ENCODE data around the gene TMEM237.

The TMEM237 gene

DNA sequence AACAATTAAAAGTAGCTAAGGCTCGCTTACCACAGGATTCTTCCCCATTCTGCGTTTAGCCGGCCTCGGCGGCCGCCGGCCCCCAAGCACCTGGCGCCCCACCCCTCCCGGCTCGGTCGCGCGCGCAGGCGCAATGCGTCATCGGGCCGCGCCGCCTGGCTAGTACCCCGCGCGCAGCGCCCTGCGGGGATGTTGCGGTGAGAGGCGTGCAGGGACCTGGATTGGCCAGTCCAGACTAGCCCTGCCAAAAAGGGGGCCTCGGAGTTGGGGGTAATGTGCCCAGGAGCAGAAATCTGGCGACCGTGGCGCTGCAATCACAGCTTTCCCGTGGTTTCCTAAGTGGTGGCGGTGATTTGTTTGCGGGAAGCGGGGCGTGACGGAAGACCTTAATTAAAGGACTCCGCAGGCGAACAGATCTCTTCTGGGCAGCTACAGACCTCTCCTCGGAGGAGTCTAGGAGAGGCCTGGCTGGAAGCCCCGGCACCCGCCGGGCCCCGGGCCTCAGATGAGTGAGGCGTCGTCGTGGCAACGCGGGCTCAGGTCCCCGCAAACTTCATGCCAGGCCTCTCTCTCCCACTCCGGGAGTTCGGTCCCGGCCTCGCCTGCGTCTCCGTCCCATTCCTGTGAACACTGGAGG is 606 bp downstream of the TMEM237 start:
- DNase-seq (ENCODE audit: low read depth in 2 of 3, low spot score in 2 of 3) = peak; percentile 73 to 80 (median 74)

DNA sequence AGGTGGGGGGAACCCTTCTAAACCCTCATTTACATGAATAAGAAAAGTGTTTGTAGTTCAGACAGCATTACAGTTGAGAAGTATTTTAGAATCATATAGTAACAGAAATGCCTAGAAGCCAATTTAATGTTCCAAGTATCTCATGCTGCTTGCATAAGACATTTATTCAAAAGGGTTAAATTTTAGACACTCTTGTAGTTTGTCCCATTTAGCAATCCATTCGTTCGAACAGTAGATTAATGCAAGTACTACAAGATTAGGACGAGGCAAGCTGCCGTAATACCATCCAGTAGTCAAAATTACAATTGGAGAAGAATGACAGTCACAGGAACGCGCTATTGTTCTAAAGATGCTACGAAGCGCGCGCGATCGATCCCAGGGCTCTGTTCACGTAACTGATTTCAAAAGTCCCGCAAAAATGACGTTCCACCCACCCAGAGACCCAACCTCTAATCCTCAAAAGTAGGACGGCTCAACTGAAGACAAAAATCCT is 1.2 kb downstream of the TMEM237 start:
- no peak for DNase-seq (ENCODE audit: low read depth in 2 of 3, low spot score in 2 of 3)

GRCh38 chr2:201639205-201639604 is 4.1 kb downstream of the TMEM237 start:
- DNase-seq (ENCODE audit: low read depth in 2 of 3, low spot score in 2 of 3) = no peak

- DNase-seq (ENCODE audit: low read depth in 2 of 3, low spot score in 2 of 3) = no peak
Observed at GRCh38 chr2:201638326-201638725, 5.0 kb downstream of the TMEM237 start.

- no peak for DNase-seq (ENCODE audit: low read depth in 2 of 3, low spot score in 2 of 3)
Observed at GRCh38 chr2:201633661-201634249, 9.5 kb downstream of the TMEM237 start.

- DNase-seq (ENCODE audit: low read depth in 2 of 3, low spot score in 2 of 3) = no peak
Observed at GRCh38 chr2:201631041-201631440, 12.3 kb downstream of the TMEM237 start.

GRCh38 chr2:201630577-201630976 is 12.7 kb downstream of the TMEM237 start:
- no peak for DNase-seq (ENCODE audit: low read depth in 2 of 3, low spot score in 2 of 3)

DNA sequence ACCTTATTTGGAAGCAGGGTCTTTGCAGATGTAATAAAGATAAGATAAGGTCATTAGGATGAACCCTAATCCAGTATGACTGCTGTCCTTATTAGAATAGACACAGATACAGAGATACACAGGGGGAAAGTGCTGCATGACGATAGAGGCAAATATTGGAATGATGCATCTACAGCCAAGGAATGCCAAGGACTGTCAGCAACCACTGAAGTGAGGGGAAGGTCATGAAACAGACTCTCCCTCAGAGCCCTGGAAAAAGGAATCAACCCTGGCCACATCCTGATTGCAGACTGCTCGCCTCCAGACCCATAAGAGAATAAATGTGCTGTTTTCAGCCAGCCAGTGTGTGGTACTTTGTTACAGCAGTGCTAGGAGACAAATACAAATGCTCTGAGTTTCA is 14.8 kb downstream of the TMEM237 start:
- DNase-seq (ENCODE audit: low read depth in 2 of 3, low spot score in 2 of 3) = no peak

- DNase-seq (ENCODE audit: low read depth in 2 of 3, low spot score in 2 of 3) = no peak
Observed at GRCh38 chr2:201622306-201622970, 20.9 kb downstream of the TMEM237 start.

DNA sequence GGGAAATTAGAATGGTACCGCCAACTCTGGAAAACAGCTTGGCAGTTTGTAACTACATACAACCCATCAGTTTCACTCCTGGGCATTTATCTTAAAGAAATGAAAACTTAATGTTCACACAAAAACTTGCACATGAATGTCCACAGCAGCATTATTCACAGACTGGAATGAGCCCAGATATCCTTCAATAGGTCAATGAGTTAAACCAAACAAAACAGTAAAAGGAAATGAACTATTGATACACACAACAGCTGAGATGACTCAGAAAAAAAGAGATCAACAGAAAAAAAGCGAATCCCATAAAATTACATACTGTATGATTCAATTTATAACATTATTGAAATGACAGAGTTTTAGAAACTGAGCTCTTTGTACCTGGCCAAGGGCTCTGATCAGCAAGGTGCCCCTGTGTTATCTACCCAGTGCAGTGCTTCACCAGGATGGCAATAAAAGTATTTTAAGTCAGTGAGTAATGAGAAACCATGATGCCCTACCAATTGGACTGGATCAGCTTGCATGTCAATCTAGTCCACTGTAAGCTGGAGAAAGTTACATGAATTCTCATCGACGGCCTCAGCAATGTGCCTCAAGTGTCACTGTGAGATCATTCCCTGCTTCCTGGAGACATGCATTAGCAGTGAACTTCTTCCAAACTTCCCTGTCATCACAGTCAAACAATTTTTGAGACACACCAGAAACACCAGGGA is 21.9 kb downstream of the TMEM237 start:
- DNase-seq (ENCODE audit: low read depth in 2 of 3, low spot score in 2 of 3) = no peak

DNA sequence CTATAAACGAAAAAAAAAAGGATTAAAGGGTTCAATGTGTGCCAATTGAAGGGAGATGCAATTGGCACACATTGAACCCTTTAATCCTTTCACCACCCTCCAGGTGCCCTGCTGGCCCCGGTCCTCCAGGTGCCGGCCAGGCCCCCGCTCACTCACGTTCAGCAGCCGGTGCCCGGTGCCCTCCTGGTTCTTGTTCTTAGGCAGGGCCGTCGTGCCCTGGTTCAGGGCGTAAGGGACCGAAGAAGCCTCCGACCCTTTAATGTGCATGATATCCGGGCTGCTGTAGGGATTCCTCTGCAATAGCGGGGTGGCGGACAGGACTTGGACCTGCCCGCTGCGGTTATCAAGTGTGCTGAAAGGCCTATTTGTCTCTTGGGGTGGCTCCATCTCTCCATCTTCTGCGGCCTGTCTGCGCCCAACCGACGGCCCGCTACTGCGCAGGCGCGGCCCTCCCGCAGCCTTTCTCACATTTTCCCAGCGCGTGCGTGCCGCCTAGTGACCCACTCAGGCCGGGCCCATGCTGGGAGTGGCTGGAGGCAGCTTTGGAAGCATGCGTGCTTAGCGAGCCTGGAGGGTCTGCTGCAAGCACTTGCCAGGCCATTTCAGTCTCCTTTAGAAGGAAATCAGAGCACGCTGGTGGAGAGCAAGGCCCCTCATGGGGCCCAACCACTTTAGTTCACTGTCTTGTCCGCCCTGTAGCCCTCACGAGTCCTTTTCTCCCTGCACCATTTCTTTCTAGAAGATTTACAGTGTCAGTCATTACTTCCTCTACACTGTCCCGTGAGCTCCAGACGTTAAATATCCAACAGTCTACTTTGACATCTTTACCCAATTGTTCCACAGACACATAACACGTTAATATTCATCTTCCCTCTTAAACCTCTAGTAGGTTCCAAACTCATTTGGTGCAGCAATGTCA is 24.3 kb downstream of the TMEM237 start:
- DNase-seq (ENCODE audit: low read depth in 2 of 3, low spot score in 2 of 3) = no peak

- no peak for DNase-seq (ENCODE audit: low read depth in 2 of 3, low spot score in 2 of 3)
Observed at GRCh38 chr2:201608021-201608420, 35.3 kb downstream of the TMEM237 start.

DNA sequence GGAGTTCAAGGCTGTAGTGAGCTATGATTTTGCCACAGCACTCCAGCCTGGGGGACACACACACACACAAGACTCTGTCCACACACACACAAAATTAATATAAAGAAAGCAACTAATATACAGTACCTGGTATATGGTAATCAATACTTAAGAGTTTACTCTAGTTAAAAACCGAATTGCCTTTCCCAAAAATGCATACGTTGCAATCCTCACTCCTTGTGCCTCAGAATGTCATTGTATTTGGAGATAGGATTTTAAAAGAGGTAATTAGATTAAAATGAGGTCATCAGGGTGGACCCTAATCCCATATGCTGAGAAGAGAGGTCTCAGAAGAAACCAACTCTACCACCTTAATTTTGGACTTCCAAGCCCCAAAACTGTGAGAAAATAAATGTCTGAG is 35.7 kb downstream of the TMEM237 start:
- DNase-seq (ENCODE audit: low read depth in 2 of 3, low spot score in 2 of 3) = no peak

DNA sequence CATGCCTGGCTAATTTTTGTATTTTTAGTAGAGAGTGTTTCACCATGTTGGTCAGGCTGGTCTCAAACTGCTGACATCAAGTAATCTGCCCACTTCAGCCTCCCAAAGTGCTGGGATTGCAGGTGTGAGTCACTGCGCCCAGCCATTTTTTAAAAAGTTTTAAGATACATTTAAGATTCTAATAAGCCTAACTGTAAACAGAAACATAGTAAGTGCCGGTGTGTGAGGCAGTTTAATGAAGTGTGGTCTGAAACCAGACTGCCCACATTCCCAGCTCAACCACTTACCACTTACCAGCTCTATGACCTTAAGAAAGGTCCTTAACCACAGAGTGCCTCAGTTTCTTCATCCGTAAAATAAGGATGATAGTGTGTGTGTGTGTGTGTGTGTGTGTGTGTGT is 42.4 kb downstream of the TMEM237 start:
- DNase-seq (ENCODE audit: low read depth in 2 of 3, low spot score in 2 of 3) = no peak

DNA sequence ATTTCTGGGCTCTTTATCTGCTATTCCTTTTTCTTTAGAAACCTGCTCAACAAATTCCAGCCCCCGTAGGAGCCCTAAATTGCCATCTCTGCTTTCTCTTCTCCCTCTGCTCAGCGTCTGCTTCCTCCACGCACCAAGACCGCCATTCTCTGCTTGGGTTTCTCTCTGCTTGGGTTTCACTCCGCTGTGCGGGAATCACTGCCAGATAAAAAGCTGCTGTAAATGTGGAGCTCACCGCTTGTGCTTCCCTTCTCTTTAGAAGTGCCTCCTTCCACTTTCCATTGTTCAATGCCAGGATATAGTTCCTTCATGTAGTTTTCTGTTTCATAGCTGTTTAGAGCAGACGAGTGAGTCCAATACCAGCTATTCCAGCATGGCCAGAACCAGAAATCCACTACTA is 45.9 kb downstream of the TMEM237 start:
- DNase-seq (ENCODE audit: low read depth in 2 of 3, low spot score in 2 of 3) = no peak

DNA sequence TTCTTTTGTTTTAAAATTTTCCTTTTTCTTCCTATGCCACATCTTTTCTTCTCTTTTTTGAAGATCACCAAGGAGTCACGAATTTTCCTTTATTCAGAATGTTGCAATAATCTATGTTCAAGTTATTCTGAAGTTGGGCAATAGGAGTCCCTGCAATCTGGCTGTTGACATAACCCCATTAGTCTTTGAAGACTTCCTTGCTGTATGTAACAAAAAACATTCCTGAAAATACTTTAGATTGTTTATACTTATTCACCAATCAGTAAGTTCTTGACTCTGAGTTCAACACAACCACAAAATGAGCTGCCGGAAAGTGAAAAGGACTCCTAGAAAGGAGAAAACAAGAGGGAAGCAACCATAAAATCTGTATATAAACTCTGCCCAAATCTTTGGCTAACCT is 62.8 kb downstream of the TMEM237 start:
- DNase-seq (ENCODE audit: low read depth in 2 of 3, low spot score in 2 of 3) = no peak

- no peak for DNase-seq (ENCODE audit: low read depth in 2 of 3, low spot score in 2 of 3)
Observed at GRCh38 chr2:201579536-201579935, 63.8 kb downstream of the TMEM237 start.

DNA sequence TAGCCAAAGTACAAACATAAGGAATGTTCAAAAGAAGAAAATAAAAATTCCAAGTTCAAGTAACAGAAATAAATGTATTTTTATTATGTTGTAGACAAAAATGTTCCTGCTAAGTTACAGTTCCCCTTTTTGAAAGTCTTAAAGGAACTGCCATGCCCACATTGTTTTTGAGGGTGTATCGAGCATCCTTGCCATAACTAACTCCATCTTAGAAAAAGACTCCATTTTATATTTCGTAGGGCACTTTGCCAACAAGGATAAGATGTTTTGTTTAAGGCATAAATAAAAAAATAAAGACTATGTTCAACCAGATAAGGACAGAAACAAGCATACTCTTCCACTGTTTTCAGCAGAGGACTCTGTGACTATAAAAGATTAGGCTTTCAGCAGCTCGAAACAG is 67.3 kb downstream of the TMEM237 start:
- DNase-seq (ENCODE audit: low read depth in 2 of 3, low spot score in 2 of 3) = no peak

GRCh38 chr2:201574766-201575165 is 68.5 kb downstream of the TMEM237 start:
- no peak for DNase-seq (ENCODE audit: low read depth in 2 of 3, low spot score in 2 of 3)

DNA sequence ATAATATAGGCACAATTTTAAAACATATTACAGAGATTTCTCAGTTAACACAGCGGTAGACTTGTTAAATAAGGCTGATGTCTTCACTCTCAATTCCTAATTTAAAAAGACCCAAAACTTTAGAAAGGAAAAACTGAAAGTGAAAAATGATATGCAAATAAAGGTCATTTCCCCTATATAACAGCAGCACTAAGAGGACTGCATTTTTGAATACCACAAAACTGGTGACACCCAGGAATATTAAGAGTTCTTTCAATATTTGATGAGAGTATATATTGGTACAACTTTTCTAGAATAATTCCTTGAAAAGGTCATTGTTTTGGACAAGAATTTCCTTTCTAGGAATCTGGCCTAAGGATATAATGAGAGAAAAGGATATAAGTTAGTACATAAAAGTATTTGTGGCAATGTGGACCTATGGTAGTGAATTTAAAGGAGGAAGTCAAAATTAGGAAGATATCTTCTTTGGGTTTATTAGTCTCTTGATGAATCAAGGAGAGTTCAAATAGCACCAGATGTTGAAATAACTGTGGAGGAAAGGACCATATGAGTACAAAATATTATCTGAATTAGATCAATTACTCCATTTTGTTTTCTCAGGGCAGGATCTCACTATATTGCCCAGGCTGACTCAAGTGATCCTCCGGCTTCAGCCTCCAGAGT is 70.3 kb downstream of the TMEM237 start:
- no peak for DNase-seq (ENCODE audit: low read depth in 2 of 3, low spot score in 2 of 3)

Measured in activated CD8-positive, alpha-beta memory T cell treated with anti-CD3 and anti-CD28 coated beads for 48 hours (primary cell).